Measurements from ENCODE around the gene PDE4D. TPM values are rescaled to one million over a fixed set of nuclear protein-coding genes. Genes with fewer than 3 reads are reported as not detected.

The PDE4D gene
- polyA plus RNA-seq, 6 donors from 2014 or later, result 4.1 to 20.0 (median 12.9) TPM

DNA sequence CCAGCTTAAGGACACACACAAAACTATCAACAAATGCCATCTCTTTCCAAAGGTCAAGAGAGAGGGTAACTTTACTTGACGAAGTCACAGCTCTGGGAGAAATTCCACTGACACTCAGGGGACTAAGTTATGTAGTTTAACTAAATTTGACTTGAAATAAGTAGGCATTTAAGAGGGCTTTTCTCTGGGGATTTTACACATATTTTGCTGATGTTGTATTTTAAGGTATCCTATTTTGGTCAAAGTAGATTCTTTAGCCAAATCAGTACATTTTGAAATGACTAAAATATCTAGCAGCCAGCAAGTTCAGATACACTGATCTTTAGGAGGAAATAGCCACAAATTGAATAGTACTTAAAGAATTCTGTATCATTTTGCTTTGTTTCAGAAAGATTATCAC, 652.0 kb downstream of the PDE4D start:
- no peaks in the 10 kb centered on the region for H3K36me3 Mint-ChIP-seq
- peaks cover 0 to 1% (median 0%) of the 10 kb centered on the region in 3 donors for H3K27me3 Mint-ChIP-seq
- H3K9me3 Mint-ChIP-seq, result no peaks in the 10 kb centered on the region
- no peak overlapping the region for H3K4me3 Mint-ChIP-seq
- ATAC-seq (ENCODE audit: low read depth in 2 of 2), result no peak
- no peaks in the 10 kb centered on the region for H3K4me1 Mint-ChIP-seq
- no peak overlapping the region for H3K27ac Mint-ChIP-seq
- DNase-seq, result no peak

DNA sequence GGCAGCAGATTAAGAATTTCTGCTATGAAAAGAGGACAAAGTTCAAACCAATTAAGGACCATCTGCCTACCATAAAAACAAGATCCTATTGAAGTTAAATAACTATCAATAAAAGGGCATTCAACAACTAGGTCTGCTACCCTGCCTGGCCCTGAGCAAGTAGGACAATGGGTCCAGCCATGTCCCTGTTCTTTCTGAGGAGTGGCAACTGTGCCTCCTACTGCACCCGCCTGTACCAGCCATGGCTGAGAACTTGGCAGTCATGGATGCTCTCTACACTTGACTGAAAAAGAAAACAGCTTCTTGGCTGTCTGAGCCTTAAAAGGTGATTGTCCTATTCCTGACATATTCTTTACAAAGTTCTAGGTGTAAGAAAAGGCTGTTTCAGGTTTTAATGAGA, 652.4 kb downstream of the PDE4D start:
- Mint-ChIP-seq H3K36me3 (no peaks in the 10 kb centered on the region), H3K9me3 (no peaks in the 10 kb centered on the region), H3K27me3 (peaks cover 0 to 4% (median 0%) of the 10 kb centered on the region in 3 donors), H3K4me3 (no peak overlapping the region), H3K27ac (no peak overlapping the region), H3K4me1 (no peaks in the 10 kb centered on the region)
- DNase-seq (no peak), ATAC-seq (ENCODE audit: low read depth in 2 of 2) (no peak)

GRCh38 chr5:59238126-59238902, 655.2 kb downstream of the PDE4D start:
- Mint-ChIP-seq H3K4me1 (no peaks in the 10 kb centered on the region), H3K9me3 (no peaks in the 10 kb centered on the region), H3K4me3 (no peak overlapping the region), H3K36me3 (no peaks in the 10 kb centered on the region), H3K27me3 (peaks cover 0 to 4% (median 0%) of the 10 kb centered on the region in 3 donors), H3K27ac (no peak overlapping the region)
- DNase-seq (no peak), ATAC-seq (ENCODE audit: low read depth in 2 of 2) (no peak)

- no peaks in the 10 kb centered on the region for H3K4me1 Mint-ChIP-seq
Observed at GRCh38 chr5:59236986-59237385, 656.5 kb downstream of the PDE4D start.

GRCh38 chr5:59236448-59236847, 657.1 kb downstream of the PDE4D start:
- H3K27me3 Mint-ChIP-seq, result peaks cover 0 to 4% (median 0%) of the 10 kb centered on the region in 3 donors
- H3K4me1 Mint-ChIP-seq, result no peaks in the 10 kb centered on the region
- no peak overlapping the region for H3K27ac Mint-ChIP-seq
- no peak overlapping the region for H3K4me3 Mint-ChIP-seq
- H3K9me3 Mint-ChIP-seq, result peaks cover 0 to 4% (median 0%) of the 10 kb centered on the region in 7 donors
- peaks cover 0 to 4% of the 10 kb centered on the region in 2 donors for H3K36me3 Mint-ChIP-seq
- no peak for DNase-seq
- ATAC-seq (ENCODE audit: low read depth in 2 of 2), result no peak

More at GRCh38 chr5:59236986-59237385, 656.5 kb downstream of the PDE4D start:
- peak overlapping the region in 1 of 6 donors; percentile 29 for H3K27ac Mint-ChIP-seq
- peaks cover 0 to 4% (median 0%) of the 10 kb centered on the region in 7 donors for H3K9me3 Mint-ChIP-seq
- ATAC-seq (ENCODE audit: low read depth in 2 of 2), result no peak
- H3K4me3 Mint-ChIP-seq, result no peak overlapping the region
- H3K36me3 Mint-ChIP-seq, result peaks cover 0 to under 1% of the 10 kb centered on the region in 2 donors
- DNase-seq, result no peak
- H3K27me3 Mint-ChIP-seq, result peaks cover 0 to 4% (median 0%) of the 10 kb centered on the region in 3 donors

DNA sequence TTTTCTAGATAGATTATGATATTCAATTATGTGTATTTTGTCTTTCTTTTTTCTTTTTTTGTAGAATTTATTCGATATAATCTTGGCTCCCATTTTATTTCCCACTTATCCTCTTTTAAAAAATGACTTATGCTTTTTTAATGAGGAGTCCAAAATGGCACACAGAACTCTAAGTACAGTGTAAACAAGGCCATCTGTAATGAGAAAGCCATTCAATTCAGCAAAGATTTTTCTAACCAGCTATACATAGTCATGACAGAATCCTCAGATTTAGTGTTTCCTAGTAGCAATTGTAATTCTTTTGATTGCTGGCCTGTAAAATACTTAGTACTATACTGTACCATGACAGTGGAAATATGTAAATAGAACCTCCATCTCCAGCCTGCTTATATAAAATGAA, 659.3 kb downstream of the PDE4D start:
- peak overlapping the region in 2 of 6 donors; percentile 14 to 66 for H3K27ac Mint-ChIP-seq
- H3K27me3 Mint-ChIP-seq, result peaks cover 0 to 4% (median 0%) of the 10 kb centered on the region in 3 donors
- H3K4me1 Mint-ChIP-seq, result no peaks in the 10 kb centered on the region
- H3K9me3 Mint-ChIP-seq, result peaks cover 0 to 4% (median 0%) of the 10 kb centered on the region in 7 donors
- ATAC-seq (ENCODE audit: low read depth in 2 of 2), result no peak
- peaks cover 0 to 4% of the 10 kb centered on the region in 2 donors for H3K36me3 Mint-ChIP-seq
- no peak overlapping the region for H3K4me3 Mint-ChIP-seq
- DNase-seq, result no peak

DNA sequence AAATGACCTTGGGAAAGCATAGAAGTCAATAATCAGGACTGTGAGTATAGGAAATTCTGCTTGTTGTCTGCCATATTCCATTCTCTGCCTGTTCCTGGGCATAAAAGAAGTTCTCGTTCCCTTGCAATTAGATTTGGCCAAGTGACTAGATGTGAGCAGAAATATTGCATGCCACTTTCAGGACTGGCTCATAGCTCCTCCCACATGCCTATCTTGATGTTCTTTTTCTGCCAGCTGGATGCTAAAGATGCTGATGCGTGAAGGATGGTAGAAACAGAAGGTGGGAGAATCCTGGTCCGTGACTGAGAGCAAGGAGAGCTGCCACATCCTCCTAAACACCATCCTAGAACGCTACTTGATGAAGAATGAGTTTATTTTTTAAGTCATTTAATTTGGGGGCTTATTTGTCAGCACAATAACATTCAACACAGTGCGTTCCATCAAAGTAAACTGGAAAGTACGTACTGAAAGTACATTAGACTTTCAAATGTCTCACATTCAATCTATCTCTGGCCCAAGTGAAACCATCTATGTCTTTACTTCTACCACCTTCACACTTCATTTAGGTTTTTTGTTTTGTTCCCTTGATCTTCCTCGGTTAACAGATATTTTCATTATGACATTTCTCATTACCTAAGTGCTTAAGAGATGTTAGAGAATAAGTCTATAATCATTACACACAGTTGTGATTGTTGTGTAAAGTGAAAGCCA, 662.1 kb downstream of the PDE4D start:
- no peaks in the 10 kb centered on the region for H3K4me1 Mint-ChIP-seq
- no peak for ATAC-seq (ENCODE audit: low read depth in 2 of 2)
- peaks cover 0 to 1% (median 0%) of the 10 kb centered on the region in 3 donors for H3K27me3 Mint-ChIP-seq
- no peak for DNase-seq
- peaks cover 0 to 4% of the 10 kb centered on the region in 2 donors for H3K36me3 Mint-ChIP-seq
- no peak overlapping the region for H3K27ac Mint-ChIP-seq
- H3K4me3 Mint-ChIP-seq, result no peak overlapping the region
- peaks cover 0 to 7% (median under 1%) of the 10 kb centered on the region in 7 donors for H3K9me3 Mint-ChIP-seq

DNA sequence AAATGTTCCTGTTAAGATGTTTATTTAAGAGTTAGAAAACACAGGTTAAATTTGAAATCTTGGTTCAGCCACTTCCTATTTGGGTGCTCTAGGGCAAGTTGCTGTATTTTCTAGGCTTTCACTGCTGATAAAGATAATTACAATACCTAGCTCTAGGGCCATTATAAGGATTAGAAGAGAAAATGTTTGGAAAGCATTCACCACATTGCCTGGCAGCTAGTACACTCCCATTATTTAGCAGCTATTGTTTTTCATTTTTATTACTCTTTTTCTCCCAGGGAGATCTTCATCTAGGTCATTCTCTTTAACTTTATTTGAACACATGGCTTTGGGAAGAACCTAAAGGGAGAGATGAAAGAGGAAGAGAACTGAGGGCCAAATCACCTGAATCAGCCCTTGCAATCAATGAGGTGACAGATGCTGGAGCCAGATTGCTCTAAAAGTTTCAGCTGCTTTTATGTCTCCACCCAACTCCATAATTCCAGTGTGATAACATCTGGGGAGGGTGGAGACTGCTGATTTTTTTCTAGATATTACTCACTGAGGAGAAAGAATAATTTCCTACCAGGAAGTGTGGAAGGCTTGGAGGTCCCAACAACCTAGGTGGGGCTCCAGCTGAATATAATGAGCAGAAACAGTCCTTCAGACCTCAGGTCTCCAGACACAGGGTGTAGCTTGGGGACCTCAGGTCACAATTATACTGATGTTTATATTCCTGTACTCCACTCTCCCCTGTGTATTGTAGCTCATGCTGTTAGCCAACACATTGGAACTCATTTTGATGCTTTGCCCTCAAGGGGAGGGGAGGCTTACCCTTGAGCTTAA, 670.6 kb downstream of the PDE4D start:
- H3K27me3 Mint-ChIP-seq, result no peaks in the 10 kb centered on the region
- H3K4me1 Mint-ChIP-seq, result no peaks in the 10 kb centered on the region
- no peak overlapping the region for H3K4me3 Mint-ChIP-seq
- H3K27ac Mint-ChIP-seq, result no peak overlapping the region
- peaks cover 0 to 13% (median 6%) of the 10 kb centered on the region in 7 donors for H3K9me3 Mint-ChIP-seq
- H3K36me3 Mint-ChIP-seq, result no peaks in the 10 kb centered on the region
- DNase-seq (no peak), ATAC-seq (ENCODE audit: low read depth in 2 of 2) (no peak)

- Mint-ChIP-seq H3K4me1 (no peaks in the 10 kb centered on the region), H3K27ac (no peak overlapping the region), H3K4me3 (no peak overlapping the region), H3K27me3 (peaks cover 0 to under 1% (median 0%) of the 10 kb centered on the region in 3 donors), H3K9me3 (peaks cover 0 to 12% (median 6%) of the 10 kb centered on the region in 7 donors), H3K36me3 (no peaks in the 10 kb centered on the region)
- ATAC-seq (ENCODE audit: low read depth in 2 of 2), result no peak
- no peak for DNase-seq
Observed at GRCh38 chr5:59221769-59222168, 671.8 kb downstream of the PDE4D start.

DNA sequence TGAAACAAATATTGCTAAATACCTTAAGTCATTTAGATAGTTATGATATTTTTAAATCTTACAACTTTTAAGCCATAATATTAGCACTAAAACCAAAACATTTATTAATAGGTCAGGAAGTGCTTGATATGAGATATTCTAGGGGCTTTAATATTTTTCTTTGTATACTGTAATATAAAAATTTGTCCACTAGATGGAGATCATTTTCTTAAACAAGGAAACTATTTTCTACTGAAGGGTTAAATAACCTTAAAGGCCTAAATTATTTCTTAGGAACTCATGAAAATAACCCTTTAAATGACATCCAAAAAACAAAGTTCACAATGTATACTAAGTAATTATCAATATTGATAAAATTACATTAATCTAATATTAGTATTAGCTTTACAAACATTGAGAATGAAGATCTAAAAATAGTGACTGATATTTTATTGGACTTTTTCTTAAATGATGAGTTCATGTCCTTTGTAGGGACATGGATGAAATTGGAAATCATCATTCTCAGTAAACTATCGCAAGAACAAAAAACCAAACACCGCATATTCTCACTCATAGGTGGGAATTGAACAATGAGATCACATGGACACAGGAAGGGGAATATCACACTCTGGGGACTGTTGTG, 675.0 kb downstream of the PDE4D start:
- Mint-ChIP-seq H3K4me3 (no peak overlapping the region), H3K4me1 (no peaks in the 10 kb centered on the region), H3K27me3 (peaks cover 0 to 5% (median 0%) of the 10 kb centered on the region in 3 donors), H3K9me3 (no peaks in the 10 kb centered on the region), H3K27ac (no peak overlapping the region), H3K36me3 (peaks cover 0 to 13% of the 10 kb centered on the region in 2 donors)
- no peak for ATAC-seq (ENCODE audit: low read depth in 2 of 2)
- DNase-seq, result no peak

DNA sequence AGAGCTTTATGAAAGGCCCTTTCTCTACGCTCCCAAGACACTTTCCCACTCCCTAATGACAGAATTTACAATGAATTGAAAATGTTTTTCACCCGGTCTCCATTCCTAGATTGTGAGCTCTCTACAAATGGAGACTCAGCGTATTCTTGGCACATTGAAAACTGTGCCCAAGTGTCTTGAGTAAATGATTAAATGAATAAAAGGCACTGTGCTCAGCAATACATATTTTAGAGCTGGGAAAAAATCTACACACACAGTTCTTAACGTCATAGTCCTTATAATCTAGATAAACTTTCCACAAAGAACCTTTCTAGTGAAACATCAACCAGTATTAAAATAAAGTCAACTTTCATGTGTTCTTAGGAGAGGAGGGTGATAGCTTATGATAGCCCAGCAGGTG, 676.7 kb downstream of the PDE4D start:
- H3K27me3 Mint-ChIP-seq, result peaks cover 0 to 5% (median 0%) of the 10 kb centered on the region in 3 donors
- H3K27ac Mint-ChIP-seq, result no peak overlapping the region
- ATAC-seq (ENCODE audit: low read depth in 2 of 2) (no peak), DNase-seq (no peak)
- no peaks in the 10 kb centered on the region for H3K4me1 Mint-ChIP-seq
- peaks cover 0 to 14% of the 10 kb centered on the region in 2 donors for H3K36me3 Mint-ChIP-seq
- H3K4me3 Mint-ChIP-seq, result no peak overlapping the region
- no peaks in the 10 kb centered on the region for H3K9me3 Mint-ChIP-seq

DNA sequence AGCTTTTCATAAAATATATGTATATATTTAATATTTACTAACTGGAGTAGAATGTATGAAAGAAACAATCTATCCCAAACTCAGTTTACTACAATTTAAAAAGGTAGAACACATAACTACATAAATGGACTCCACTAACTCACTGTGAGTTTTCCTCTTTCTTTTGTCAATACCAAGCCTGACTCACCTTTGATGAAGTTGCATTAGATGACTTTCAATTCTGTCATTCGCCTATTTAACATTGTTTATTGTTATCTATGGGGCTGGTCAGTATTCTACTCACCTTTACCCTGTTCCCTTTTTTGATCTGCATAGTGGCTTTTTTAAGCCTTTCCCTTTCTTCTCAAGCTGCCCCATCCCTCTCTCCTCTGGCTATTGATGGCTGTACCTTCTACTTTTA, 680.9 kb downstream of the PDE4D start:
- Mint-ChIP-seq H3K4me3 (no peak overlapping the region), H3K4me1 (no peaks in the 10 kb centered on the region), H3K27ac (no peak overlapping the region), H3K27me3 (peaks cover 0 to 5% (median 0%) of the 10 kb centered on the region in 3 donors), H3K9me3 (no peaks in the 10 kb centered on the region), H3K36me3 (peaks cover 0 to 14% of the 10 kb centered on the region in 2 donors)
- ATAC-seq (ENCODE audit: low read depth in 2 of 2) (no peak), DNase-seq (no peak)

Data from naive B cell (primary cell).